Upper lobe of left lung (tissue), 4 donors: Measurements from ENCODE around the gene ZFHX3.

Source experiments
- CTCF ChIP-seq, 6 experiments: fragments of 450-650 bp in 4 of 6; fragments of 200-600 bp in 2 of 6; sonication (generic) in 2 of 6; IDR thresholded peaks; one replicate each; pipeline ENCODE4 v1.5.1; 2016 to 2019; ENCODE audit warnings: antibody characterized with exemption in 6 of 6
- EP300 ChIP-seq, 4 donors: sonication (generic); formaldehyde crosslinking; IDR thresholded peaks; one replicate each; pipeline ENCODE4 v1.5.1; 2017; ENCODE audit warnings: antibody characterized with exemption in 4 of 4, control low read depth in 2 of 4
- POLR2A ChIP-seq, 4 donors: fragments of 450-650 bp; IDR thresholded peaks; one replicate each; pipeline ENCODE4 v1.5.1; 2016 to 2017; ENCODE audit warnings: antibody characterized with exemption in 4 of 4, mild to moderate bottlenecking in 2 of 4
- POLR2AphosphoS5 ChIP-seq, 2 donors: sonication (generic); formaldehyde crosslinking; IDR thresholded peaks; one replicate each; pipeline ENCODE4 v1.5.1; 2017; ENCODE audit warnings: antibody characterized with exemption in 2 of 2

DNA sequence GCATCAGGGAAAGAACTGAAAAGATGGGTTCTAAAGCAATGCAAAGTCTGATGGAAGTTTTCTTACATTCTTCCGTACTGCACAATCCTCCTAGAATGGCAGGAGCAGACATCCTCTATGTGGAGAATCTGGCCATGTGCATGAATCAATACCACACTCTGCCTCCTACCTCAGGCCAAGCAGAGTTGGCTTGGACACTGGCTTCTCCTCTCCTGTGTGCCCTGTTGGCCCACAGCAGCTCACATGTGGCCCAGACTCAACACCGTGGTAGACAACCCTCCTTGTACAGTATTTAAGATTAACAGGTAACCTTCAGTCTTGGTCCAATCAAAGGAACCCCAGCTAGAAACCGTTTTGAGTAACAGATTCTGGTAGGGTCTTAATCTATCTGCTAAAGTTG, 101.9 kb downstream of the ZFHX3 start:
- TF ChIP-seq CTCF (IDR thresholded peaks at IDR 0.05), result no peak
- TF ChIP-seq POLR2A (IDR thresholded peaks at IDR 0.05), result no peak
- no peak for TF ChIP-seq POLR2AphosphoS5 (IDR thresholded peaks at IDR 0.05)
- TF ChIP-seq EP300 (IDR thresholded peaks at IDR 0.05), result no peak
